ENCODE measurements around the gene DCXR.
A peak's percentile ranks its signal among the peaks of the same experiment; 100 is the strongest.

DCXR gene

GRCh38 chr17:82031885-82032627 lies 5.4 kb downstream of the DCXR start:
- ATAC-seq (replicated peaks) = peak; percentile 35 to 47
- H3K4me3 Mint-ChIP-seq = peak overlapping the region; percentile 47 to 55
- peaks cover 21 to 26% of the 10 kb centered on the region in 2 donors for H3K36me3 Mint-ChIP-seq
- H3K4me1 Mint-ChIP-seq = peaks cover 18 to 34% of the 10 kb centered on the region in 2 donors
- peaks cover 4 to 21% of the 10 kb centered on the region in 2 donors for H3K27me3 Mint-ChIP-seq
- H3K9me3 Mint-ChIP-seq = no peaks in the 10 kb centered on the region
- no peak overlapping the region for H3K27ac Mint-ChIP-seq
- no peak for DNase-seq

- Mint-ChIP-seq H3K27me3 (peaks cover 4 to 23% of the 10 kb centered on the region in 2 donors), H3K9me3 (no peaks in the 10 kb centered on the region), H3K27ac (peak within 1 kb of the TSS; percentile 88), H3K4me1 (peaks cover 18 to 34% of the 10 kb centered on the region in 2 donors), H3K36me3 (peaks cover 23 to 32% of the 10 kb centered on the region in 2 donors), H3K4me3 (peak within 1 kb of the TSS; percentile 89)
- no peak for DNase-seq
- peak; percentile 35 to 41 for ATAC-seq (replicated peaks)
Observed at GRCh38 chr17:82031303-82031884, 6.1 kb downstream of the DCXR start, which contains the start of gene RAC3. Gene RAC3 (plus strand): TSS chr17:82031678. CDS start chr17:82031762, 84 bp downstream.

GRCh38 chr17:82030470-82031302 lies 6.8 kb downstream of the DCXR start:
- Mint-ChIP-seq H3K4me3 (peak overlapping the region; percentile 89), H3K36me3 (peaks cover 23 to 35% of the 10 kb centered on the region in 2 donors), H3K4me1 (peaks cover 13 to 29% of the 10 kb centered on the region in 2 donors), H3K27ac (peak overlapping the region; percentile 88), H3K27me3 (peaks cover 4 to 23% of the 10 kb centered on the region in 2 donors), H3K9me3 (no peaks in the 10 kb centered on the region)
- DNase-seq (peak; percentile 66), ATAC-seq (replicated peaks) (peak; percentile 76 to 82)

GRCh38 chr17:82029990-82030469 lies 7.5 kb downstream of the DCXR start:
- Mint-ChIP-seq H3K4me1 (peaks cover 7 to 22% of the 10 kb centered on the region in 2 donors), H3K9me3 (no peaks in the 10 kb centered on the region), H3K27ac (no peak overlapping the region), H3K36me3 (peaks cover 21 to 32% of the 10 kb centered on the region in 2 donors), H3K4me3 (peak overlapping the region; percentile 61 to 89), H3K27me3 (peaks cover 4 to 23% of the 10 kb centered on the region in 2 donors)
- no peak for ATAC-seq (replicated peaks)
- no peak for DNase-seq

- Mint-ChIP-seq H3K36me3 (peaks cover 21 to 30% of the 10 kb centered on the region in 2 donors), H3K9me3 (no peaks in the 10 kb centered on the region), H3K27me3 (peaks cover 4 to 23% of the 10 kb centered on the region in 2 donors), H3K4me1 (peaks cover 6 to 20% of the 10 kb centered on the region in 2 donors), H3K4me3 (peak overlapping the region; percentile 61 to 89), H3K27ac (peak overlapping the region; percentile 42)
- ATAC-seq (replicated peaks) (no peak), DNase-seq (no peak)
Observed at GRCh38 chr17:82029391-82029790, 8.1 kb downstream of the DCXR start.

GRCh38 chr17:82028966-82029365 lies 8.5 kb downstream of the DCXR start:
- H3K27ac Mint-ChIP-seq = no peak overlapping the region
- H3K27me3 Mint-ChIP-seq = peaks cover 4 to 23% of the 10 kb centered on the region in 2 donors
- DNase-seq (no peak), ATAC-seq (replicated peaks) (no peak)
- peaks cover 10 to 20% of the 10 kb centered on the region in 2 donors for H3K4me1 Mint-ChIP-seq
- H3K36me3 Mint-ChIP-seq = peaks cover 21 to 30% of the 10 kb centered on the region in 2 donors
- peak overlapping the region in 1 of 2 donors; percentile 89 for H3K4me3 Mint-ChIP-seq
- H3K9me3 Mint-ChIP-seq = no peaks in the 10 kb centered on the region

- Mint-ChIP-seq H3K27ac (no peak overlapping the region), H3K27me3 (peaks cover 4 to 23% of the 10 kb centered on the region in 2 donors), H3K4me1 (peaks cover 13 to 24% of the 10 kb centered on the region in 2 donors), H3K36me3 (peaks cover 21 to 30% of the 10 kb centered on the region in 2 donors), H3K9me3 (no peaks in the 10 kb centered on the region), H3K4me3 (no peak overlapping the region)
- DNase-seq (no peak), ATAC-seq (replicated peaks) (no peak)
Observed at GRCh38 chr17:82028246-82028645, 9.3 kb downstream of the DCXR start.

DNA sequence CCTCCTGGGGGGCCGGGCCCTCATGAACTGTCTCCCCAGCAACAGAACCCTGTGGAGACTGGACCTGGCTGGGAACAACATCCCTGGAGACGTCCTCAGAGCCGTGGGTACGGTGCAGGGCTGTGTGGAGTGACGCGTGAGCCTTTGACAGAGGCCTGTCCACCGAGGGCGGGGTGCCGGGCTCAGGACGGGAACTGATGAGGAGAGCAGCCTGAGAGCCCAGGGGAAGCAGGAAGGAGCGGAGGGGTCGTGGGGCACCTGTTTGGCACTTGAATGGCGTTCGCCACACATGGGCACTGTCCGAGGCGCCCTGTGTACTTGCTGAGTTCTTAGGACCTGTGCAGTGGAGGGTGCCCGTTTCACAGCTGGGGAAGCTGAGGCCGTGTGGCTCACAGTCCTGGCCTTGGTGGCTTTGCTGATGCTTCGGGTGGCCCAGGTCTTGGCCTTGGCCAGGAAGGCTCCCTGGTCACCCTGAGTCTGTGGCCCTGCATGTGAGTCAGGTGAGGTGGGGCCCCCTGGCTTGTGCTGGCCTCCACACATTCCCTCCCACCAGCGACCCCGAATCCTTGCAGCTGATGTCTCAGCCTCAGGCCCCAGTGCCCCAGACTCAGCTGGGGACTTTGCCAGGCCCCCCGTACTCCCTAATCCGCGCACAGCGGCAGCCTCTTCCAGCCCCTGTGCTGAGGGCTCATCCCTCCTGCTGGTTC lies 11.9 kb downstream of the DCXR start:
- ATAC-seq (replicated peaks) (no peak), DNase-seq (no peak)
- Mint-ChIP-seq H3K4me3 (no peak overlapping the region), H3K4me1 (peaks cover 25 to 38% of the 10 kb centered on the region in 2 donors), H3K9me3 (no peaks in the 10 kb centered on the region), H3K27ac (peak overlapping the region; percentile 31), H3K36me3 (peaks cover 20 to 30% of the 10 kb centered on the region in 2 donors), H3K27me3 (peaks cover 4 to 23% of the 10 kb centered on the region in 2 donors)

DNA sequence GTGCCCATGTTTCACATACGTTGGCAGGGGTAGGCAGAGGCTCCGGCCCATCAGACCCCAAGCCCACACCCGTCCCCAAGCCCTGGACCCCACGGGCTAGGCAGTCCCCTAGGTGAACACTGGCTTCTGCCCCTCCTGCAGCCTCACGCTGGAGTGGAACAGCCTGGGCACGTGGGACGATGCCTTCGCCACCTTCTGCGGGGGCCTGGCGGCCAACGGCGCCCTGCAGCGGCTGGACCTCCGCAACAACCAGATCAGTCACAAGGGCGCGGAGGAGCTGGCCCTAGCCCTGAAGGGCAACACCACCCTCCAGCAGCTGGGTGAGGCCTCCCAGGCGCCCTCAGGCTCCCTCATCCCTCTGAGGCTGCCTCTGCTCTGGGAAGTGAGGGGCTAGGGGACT lies 12.6 kb downstream of the DCXR start:
- peaks cover 20 to 30% of the 10 kb centered on the region in 2 donors for H3K36me3 Mint-ChIP-seq
- peaks cover 26 to 41% of the 10 kb centered on the region in 2 donors for H3K4me1 Mint-ChIP-seq
- no peak overlapping the region for H3K4me3 Mint-ChIP-seq

GRCh38 chr17:82023447-82024241 lies 13.9 kb downstream of the DCXR start:
- no peaks in the 10 kb centered on the region for H3K9me3 Mint-ChIP-seq
- H3K27ac Mint-ChIP-seq = no peak overlapping the region
- H3K27me3 Mint-ChIP-seq = peaks cover 0 to 13% of the 10 kb centered on the region in 2 donors
- peaks cover 23 to 33% of the 10 kb centered on the region in 2 donors for H3K4me1 Mint-ChIP-seq
- peak; percentile 2 to 5 for ATAC-seq (replicated peaks)
- DNase-seq = no peak
- peaks cover 15 to 22% of the 10 kb centered on the region in 2 donors for H3K36me3 Mint-ChIP-seq
- H3K4me3 Mint-ChIP-seq = peak overlapping the region; percentile 81 to 91

More for the DNA sequence above, 12.6 kb downstream of the DCXR start:
- H3K9me3 Mint-ChIP-seq = no peaks in the 10 kb centered on the region
- DNase-seq (no peak), ATAC-seq (replicated peaks) (no peak)
- H3K27me3 Mint-ChIP-seq = peaks cover 4 to 21% of the 10 kb centered on the region in 2 donors
- H3K27ac Mint-ChIP-seq = no peak overlapping the region

DNA sequence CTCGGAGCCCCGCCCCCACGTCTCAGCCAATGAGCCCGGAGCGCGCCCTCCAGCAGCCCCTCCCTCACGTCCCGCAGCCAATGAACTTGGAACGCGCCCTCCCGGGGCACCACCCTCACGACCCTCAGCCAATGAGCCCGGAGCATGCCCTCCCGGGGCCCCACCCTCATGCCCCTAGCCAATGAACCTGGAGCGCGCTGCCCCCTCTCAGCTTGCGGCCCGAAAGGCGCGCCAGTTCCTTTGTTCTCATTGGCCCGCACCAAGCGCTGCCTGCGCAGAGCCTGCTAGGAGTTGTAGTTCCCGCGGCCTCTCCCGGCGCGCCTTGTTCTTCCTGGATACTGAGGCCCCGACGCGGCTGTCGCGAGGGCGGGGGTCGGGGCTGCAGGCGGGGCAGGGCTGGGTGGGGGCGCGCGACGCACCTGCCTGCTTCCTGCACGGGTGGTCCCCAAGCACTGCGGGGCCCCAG lies 14.5 kb downstream of the DCXR start, which contains the start of gene LRRC45:
TSS of gene LRRC45 (plus strand) at position 325 of the 466 bp plus-strand sequence. CDS start 339 bp downstream, outside the sequence.
- ATAC-seq (replicated peaks) (peak; percentile 93 to 95), DNase-seq (peak; percentile 100)
- H3K27ac Mint-ChIP-seq = peak within 1 kb of the TSS; percentile 76
- no peaks in the 10 kb centered on the region for H3K9me3 Mint-ChIP-seq
- peaks cover 15 to 22% of the 10 kb centered on the region in 2 donors for H3K36me3 Mint-ChIP-seq
- H3K4me3 Mint-ChIP-seq = peak within 1 kb of the TSS; percentile 88 to 91
- peaks cover 23 to 33% of the 10 kb centered on the region in 2 donors for H3K4me1 Mint-ChIP-seq
- H3K27me3 Mint-ChIP-seq = peaks cover 0 to 11% of the 10 kb centered on the region in 2 donors

GRCh38 chr17:82022310-82022980 lies 15.1 kb downstream of the DCXR start, which contains the start of gene CENPX:
Gene CENPX (minus strand): TSS chr17:82022878. CDS start chr17:82022861, 17 bp downstream.
- Mint-ChIP-seq H3K27ac (peak within 1 kb of the TSS; percentile 76), H3K9me3 (no peaks in the 10 kb centered on the region), H3K36me3 (peaks cover 13 to 19% of the 10 kb centered on the region in 2 donors), H3K4me3 (peak within 1 kb of the TSS; percentile 88 to 91), H3K4me1 (peaks cover 23 to 33% of the 10 kb centered on the region in 2 donors), H3K27me3 (peaks cover 0 to 6% of the 10 kb centered on the region in 2 donors)
- no peak for DNase-seq
- ATAC-seq (replicated peaks) = peak; percentile 16 to 21
